DOHH2 (cell line): ENCODE results near the gene YWHAE.

Experiments
- H3F3A ChIP-seq: fragments of 200-600 bp; sonication (generic), shearing (Covaris generic); 2 replicates; pipeline ENCODE4 v1.6.0; 2016; ENCODE audit warnings: antibody characterized with exemption, mild to moderate bottlenecking; ENCODE audit not compliant: control insufficient read depth, insufficient read depth
- H3K27ac ChIP-seq: fragments of 200-600 bp; sonication (generic); 2 replicates; pipeline ENCODE4 v1.5.1; 2014; ENCODE audit warnings: low read depth, mild to moderate bottlenecking, low read length, moderate library complexity
- H3K27me3 ChIP-seq: fragments of 200-600 bp; sonication (generic); 2 replicates; pipeline ENCODE4 v1.6.1; 2014; ENCODE audit warnings: mild to moderate bottlenecking, low read length, mixed read lengths; ENCODE audit not compliant: control insufficient read depth
- H3K36me3 ChIP-seq: fragments of 200-600 bp; sonication (generic); 2 replicates; pipeline ENCODE4 v1.6.1; 2014; ENCODE audit warnings: mild to moderate bottlenecking, low read length, moderate library complexity, mixed read lengths; ENCODE audit not compliant: control insufficient read depth
- H3K4me1 ChIP-seq: fragments of 200-600 bp; sonication (generic); 2 replicates; pipeline ENCODE4 v1.6.1; 2014; ENCODE audit warnings: mild to moderate bottlenecking, low read length, mixed read lengths; ENCODE audit not compliant: control insufficient read depth
- H3K4me2 ChIP-seq: fragments of 200-600 bp; sonication (generic); 2 replicates; pipeline ENCODE4 v1.6.0; 2014; ENCODE audit warnings: mild to moderate bottlenecking, low read length, moderate library complexity
- H3K4me3 ChIP-seq: fragments of 200-600 bp; sonication (generic); 2 replicates; pipeline ENCODE4 v1.5.1; 2014; ENCODE audit warnings: mild to moderate bottlenecking, low read length, mixed read lengths
- H3K79me2 ChIP-seq: fragments of 200-600 bp; sonication (generic); 2 replicates; pipeline ENCODE4 v1.6.1; 2014; ENCODE audit warnings: mild to moderate bottlenecking, low read length, mixed read lengths; ENCODE audit not compliant: control insufficient read depth
- H3K9me2 ChIP-seq: fragments of 200-600 bp; sonication (generic); replicated peaks from 2 replicates; pipeline ENCODE4 v1.6.1; 2014; ENCODE audit warnings: mild to moderate bottlenecking, low read length, mixed read lengths; ENCODE audit not compliant: control insufficient read depth
- H3K9me3 ChIP-seq: fragments of 200-600 bp; sonication (generic); 2 replicates; pipeline ENCODE4 v1.6.1; 2014; ENCODE audit warnings: antibody characterized with exemption, low read length, mixed read lengths; ENCODE audit not compliant: control insufficient read depth, insufficient read depth
- H4K20me1 ChIP-seq: fragments of 200-600 bp; sonication (generic); 2 replicates; pipeline ENCODE4 v1.6.0; 2014; ENCODE audit warnings: low read depth, mild to moderate bottlenecking, antibody characterized with exemption, low read length, moderate library complexity; ENCODE audit not compliant: control insufficient read depth, insufficient read depth
- CTCF ChIP-seq: fragments of 200-600 bp; sonication (generic); IDR thresholded peaks from one replicate; pipeline ENCODE4 v1.5.1; 2014; ENCODE audit warnings: antibody characterized with exemption, mild to moderate bottlenecking, low read depth, low read length; ENCODE audit not compliant: poor library complexity, severe bottlenecking
- EZH2phosphoT487 ChIP-seq: fragments of 200-600 bp; sonication (generic); IDR thresholded peaks from 2 replicates; pipeline ENCODE4 v1.6.1; 2017; ENCODE audit warnings: borderline replicate concordance, mild to moderate bottlenecking, antibody characterized with exemption, low read length, moderate library complexity, mixed read lengths

Gene YWHAE

GRCh38 chr17:1340371-1340770 lies 59.7 kb downstream of the YWHAE start:
- Histone ChIP-seq H3K4me1 (no peaks in the 10 kb centered on the region), H3K79me2 (no peaks in the 10 kb centered on the region), H3F3A (peaks cover 36% of the 10 kb centered on the region), H3K9me2 (no peaks in the 10 kb centered on the region), H3K36me3 (peaks cover 20% of the 10 kb centered on the region), H3K4me3 (no peak overlapping the region), H3K4me2 (no peak overlapping the region), H3K27me3 (no peaks in the 10 kb centered on the region), H3K27ac (no peak overlapping the region), H4K20me1 (peaks cover 1% of the 10 kb centered on the region; the same call in 1 of the 2 replicates), H3K9me3 (no peaks in the 10 kb centered on the region)
- no peak for TF ChIP-seq EZH2phosphoT487
- TF ChIP-seq CTCF, result no peak

GRCh38 chr17:1331708-1332107 lies 68.3 kb downstream of the YWHAE start:
- Histone ChIP-seq H4K20me1 (no peaks in the 10 kb centered on the region), H3K79me2 (no peaks in the 10 kb centered on the region), H3K4me1 (no peaks in the 10 kb centered on the region; the same call in 1 of the 2 replicates), H3K27ac (no peak overlapping the region), H3F3A (no peaks in the 10 kb centered on the region), H3K27me3 (no peaks in the 10 kb centered on the region), H3K36me3 (no peaks in the 10 kb centered on the region), H3K9me3 (no peaks in the 10 kb centered on the region), H3K4me3 (no peak overlapping the region), H3K9me2 (no peaks in the 10 kb centered on the region), H3K4me2 (no peak overlapping the region)
- TF ChIP-seq CTCF (no peak), EZH2phosphoT487 (no peak)

- Histone ChIP-seq H3K4me1 (no peaks in the 10 kb centered on the region; the same call in 1 of the 2 replicates), H3K27me3 (peaks cover 3% of the 10 kb centered on the region; the same call in 1 of the 2 replicates), H3K9me3 (no peaks in the 10 kb centered on the region), H3F3A (no peaks in the 10 kb centered on the region), H3K9me2 (no peaks in the 10 kb centered on the region), H3K27ac (no peak overlapping the region), H3K79me2 (no peaks in the 10 kb centered on the region), H4K20me1 (no peaks in the 10 kb centered on the region), H3K36me3 (no peaks in the 10 kb centered on the region), H3K4me3 (no peak overlapping the region), H3K4me2 (no peak overlapping the region)
- TF ChIP-seq EZH2phosphoT487 (no peak), CTCF (no peak)
Observed at GRCh38 chr17:1329745-1330343, 70.2 kb downstream of the YWHAE start.
